H1 (cell line): ENCODE measurements around the gene KIF26B. TPM values are rescaled to one million over a fixed set of nuclear protein-coding genes. Genes with fewer than 3 reads are reported as not detected.

Source experiments
- ATF3 ChIP-seq: IDR thresholded peaks from 2 replicates; pipeline ENCODE4 v1.6.1; 2011; ENCODE audit warnings: low read depth, mild to moderate bottlenecking, low read length; ENCODE audit not compliant: insufficient read depth
- CBX5 ChIP-seq: fragments of 300-800, 300-1000 bp; sonication (generic); IDR thresholded peaks from 2 replicates; pipeline ENCODE4 v1.7.1; 2016; ENCODE audit warnings: antibody characterized with exemption, low read length, low read depth
- CREB1 ChIP-seq: IDR thresholded peaks from 2 replicates; pipeline ENCODE4 v1.6.1; 2012; ENCODE audit warnings: inconsistent platforms
- RNF2 ChIP-seq: fragments of 200-900, 300-1000 bp; sonication (generic); IDR thresholded peaks from 2 replicates; pipeline ENCODE4 v1.7.1; 2016; ENCODE audit warnings: borderline replicate concordance, low read depth, mild to moderate bottlenecking, antibody characterized with exemption, low read length; ENCODE audit not compliant: poor library complexity, severe bottlenecking; ENCODE audit errors: missing control alignments
- SIN3A ChIP-seq, 2 experiments: IDR thresholded peaks in 1 of 2; conservative IDR thresholded peaks in 1 of 2; 2 replicates each; pipeline ENCODE4 v1.6.1; 2011 to 2012; ENCODE audit warnings: low read length in 2 of 2, improper control_type of control experiment in 1 of 2, low read depth in 1 of 2, mild to moderate bottlenecking in 1 of 2
- polyA plus RNA-seq, 7 experiments: library from polyadenylated mRNA; depleted of rRNA in 3 of 7; stranded (reverse) in 5 of 7; unstranded in 2 of 7; fragments of >200 nt in 5 of 7; fragments of 200-250 nt in 2 of 7; gene quantifications; 1 replicate in 5 of 7; 2 replicates in 1 of 7; 4 replicates in 1 of 7; pipeline versions ENCODE4 v1.2.1 to v1.2.3, GENCODE V29; 2011 to 2013; ENCODE audit warnings: missing spikeins in 2 of 7, mixed read lengths in 2 of 7
- total RNA-seq: library from RNA; stranded (reverse); fragmentation: NEBNext Ultra II Directional; extraction: Animal tissue kit (Norgen Biotek cat#: 25700); gene quantifications from 2 replicates; pipeline ENCODE4 v1.2.1, GENCODE V29; 2021

The KIF26B gene
- total and polyA plus RNA-seq, 2 of the 8 experiments (the other 6 are each of a cell fraction or from before 2014, with no cell fraction given), result 0.06 to 0.28 TPM

- TF ChIP-seq ATF3, result no peak
- no peak for TF ChIP-seq CBX5
- TF ChIP-seq SIN3A (conservative IDR thresholded peaks at IDR 0.05 in 1 of 2, IDR thresholded peaks at IDR 0.05 in 1 of 2; ENCODE audit: low read depth in 1 of 2, low read length in 2 of 2), result no peak
- TF ChIP-seq CREB1, result no peak
- TF ChIP-seq RNF2, result no peak
These were observed 249.7 kb downstream of the KIF26B start (continued) for GRCh38 chr1:245404527-245404926.
